MCF 10A (cell line): ENCODE results near the gene CEACAM16. TPM values are rescaled to one million over a fixed set of nuclear protein-coding genes. Genes with fewer than 3 reads are reported as not detected.

Experiments used
- BruUV-seq: library from RNA; stranded (reverse); fragments of 400-500 nt; replicated peaks from 2 replicates; lab custom pipeline; 2021; lab: Mats Ljungman, UMichigan
- CTCF ChIA-PET: fragments of 300-600 bp; sonication (Branson Sonifier 250); formaldehyde crosslinking; extraction: SDS; loops from one replicate; lab custom pipeline; 2021; ENCODE audit warnings: antibody characterized with exemption, inconsistent platforms; lab: Yijun Ruan, JAX
- POLR2A ChIA-PET: fragments of 300-600, 350-650 bp; sonication (Branson Sonifier 250); formaldehyde crosslinking; extraction: SDS; loops from one replicate; lab custom pipeline; 2020; ENCODE audit warnings: antibody characterized with exemption, inconsistent platforms; lab: Yijun Ruan, JAX
- DNase-seq: peaks from one replicate; pipeline ENCODE4 v3.0.0-alpha.2; 2018; ENCODE audit not compliant: unreplicated experiment
- H3K27ac Mint-ChIP-seq: one replicate; pipeline ENCODE4 v1.8.0; 2022; ENCODE audit warnings: mild to moderate bottlenecking, low read depth, mixed read lengths; ENCODE audit not compliant: unreplicated experiment
- H3K27me3 Mint-ChIP-seq: one replicate; pipeline ENCODE4 v1.8.0; 2022; ENCODE audit warnings: mixed read lengths; ENCODE audit not compliant: insufficient read depth, unreplicated experiment
- H3K36me3 Mint-ChIP-seq: one replicate; pipeline ENCODE4 v1.8.0; 2022; ENCODE audit warnings: mild to moderate bottlenecking, moderate library complexity, mixed read lengths; ENCODE audit not compliant: insufficient read depth, unreplicated experiment
- H3K4me1 Mint-ChIP-seq: one replicate; pipeline ENCODE4 v1.8.0; 2022; ENCODE audit warnings: mixed read lengths; ENCODE audit not compliant: insufficient read depth, unreplicated experiment
- H3K4me3 Mint-ChIP-seq: one replicate; pipeline ENCODE4 v1.8.0; 2022; ENCODE audit warnings: mild to moderate bottlenecking, moderate library complexity, mixed read lengths; ENCODE audit not compliant: unreplicated experiment
- H3K9me3 Mint-ChIP-seq: one replicate; pipeline ENCODE4 v1.8.0; 2022; ENCODE audit warnings: mixed read lengths; ENCODE audit not compliant: unreplicated experiment
- intact Hi-C: fragments of 100-400 bp; cut with micrococcal nuclease; formaldehyde crosslinking; loops from 2 replicates; pipeline ENCODE4 v1.14.1; 2022
- total RNA-seq: library from RNA; stranded (reverse); gene quantifications from 2 replicates; pipeline ENCODE4 v1.2.3, GENCODE V29; 2022
- TF ChIP-seq, protein P1 (sequence below): fragments of 200-600 bp; IDR thresholded peaks from one replicate; pipeline ENCODE4 v1.8.0; 2022; ENCODE audit warnings: antibody characterized with exemption, mild to moderate bottlenecking; ENCODE audit not compliant: unreplicated experiment

CEACAM16 gene
- total RNA-seq, 1 experiment from 2014 or later = not detected

DNA sequence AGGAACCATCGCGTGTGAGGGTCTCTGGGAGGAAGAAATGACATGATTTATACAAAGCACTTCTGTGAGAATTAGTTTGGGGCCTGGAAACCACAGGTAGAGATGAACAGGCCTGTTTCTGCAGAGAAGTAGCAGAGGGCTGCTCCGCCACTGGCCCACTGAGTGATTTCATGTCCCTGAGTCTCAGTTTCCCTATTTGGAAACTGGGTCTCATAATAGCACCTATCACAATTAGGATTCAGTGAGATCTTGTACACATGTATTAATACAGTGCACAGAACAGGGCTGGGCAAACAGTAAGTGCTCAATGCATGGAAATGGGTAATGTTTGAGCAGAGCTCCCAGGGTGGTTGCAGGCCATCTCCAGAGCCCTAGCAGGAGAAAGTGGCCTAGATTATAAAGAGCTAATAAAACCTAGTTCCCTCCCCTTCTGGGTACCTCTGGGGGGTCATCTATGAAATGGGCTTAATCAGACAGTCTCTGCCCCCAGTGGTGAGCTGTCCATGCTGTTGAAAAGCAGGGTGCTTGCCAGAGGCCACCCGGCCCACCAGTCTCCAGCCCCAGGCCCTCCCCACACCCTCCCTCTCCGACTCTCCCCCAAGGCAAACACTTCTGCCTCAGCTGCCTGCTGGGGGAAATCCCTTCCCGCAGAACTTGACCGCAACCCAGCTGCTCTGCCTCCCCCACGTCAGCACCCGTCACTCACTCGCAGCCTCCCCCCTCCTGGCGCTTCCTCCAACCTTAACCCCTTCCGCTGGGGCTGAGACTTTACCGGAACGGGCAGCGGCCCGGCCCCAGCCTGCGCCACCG lies 54.1 kb downstream of the CEACAM16 start:
- Mint-ChIP-seq H3K36me3 (peaks cover 85% of the 10 kb centered on the region), H3K27ac (peak overlapping the region; percentile 9), H3K27me3 (no peaks in the 10 kb centered on the region), H3K4me1 (peaks cover 40% of the 10 kb centered on the region), H3K9me3 (no peaks in the 10 kb centered on the region), H3K4me3 (peak overlapping the region; percentile 73)
- CTCF ChIA-PET = interaction anchor here (0.6 to 4.4 kb wide), 5 partner anchors 10 to 94 kb away, joined by 3 to 30 read pairs (median 7); no protein-coding TSS in a partner anchor
- BruUV-seq = no TSS peak
- POLR2A ChIA-PET = interaction anchor here (0.7 to 2.2 kb wide), 6 partner anchors 11 to 29 kb away, joined by 3 to 28 read pairs (median 6); no protein-coding TSS in a partner anchor
- TF ChIP-seq, protein P1, sequence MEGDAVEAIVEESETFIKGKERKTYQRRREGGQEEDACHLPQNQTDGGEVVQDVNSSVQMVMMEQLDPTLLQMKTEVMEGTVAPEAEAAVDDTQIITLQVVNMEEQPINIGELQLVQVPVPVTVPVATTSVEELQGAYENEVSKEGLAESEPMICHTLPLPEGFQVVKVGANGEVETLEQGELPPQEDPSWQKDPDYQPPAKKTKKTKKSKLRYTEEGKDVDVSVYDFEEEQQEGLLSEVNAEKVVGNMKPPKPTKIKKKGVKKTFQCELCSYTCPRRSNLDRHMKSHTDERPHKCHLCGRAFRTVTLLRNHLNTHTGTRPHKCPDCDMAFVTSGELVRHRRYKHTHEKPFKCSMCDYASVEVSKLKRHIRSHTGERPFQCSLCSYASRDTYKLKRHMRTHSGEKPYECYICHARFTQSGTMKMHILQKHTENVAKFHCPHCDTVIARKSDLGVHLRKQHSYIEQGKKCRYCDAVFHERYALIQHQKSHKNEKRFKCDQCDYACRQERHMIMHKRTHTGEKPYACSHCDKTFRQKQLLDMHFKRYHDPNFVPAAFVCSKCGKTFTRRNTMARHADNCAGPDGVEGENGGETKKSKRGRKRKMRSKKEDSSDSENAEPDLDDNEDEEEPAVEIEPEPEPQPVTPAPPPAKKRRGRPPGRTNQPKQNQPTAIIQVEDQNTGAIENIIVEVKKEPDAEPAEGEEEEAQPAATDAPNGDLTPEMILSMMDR = no peak
- peak; percentile 98 for DNase-seq
- intact Hi-C loops = loop anchor here (1.0 to 2.0 kb wide), 2 partner anchors 18 to 29 kb away; no protein-coding TSS in a partner anchor

DNA sequence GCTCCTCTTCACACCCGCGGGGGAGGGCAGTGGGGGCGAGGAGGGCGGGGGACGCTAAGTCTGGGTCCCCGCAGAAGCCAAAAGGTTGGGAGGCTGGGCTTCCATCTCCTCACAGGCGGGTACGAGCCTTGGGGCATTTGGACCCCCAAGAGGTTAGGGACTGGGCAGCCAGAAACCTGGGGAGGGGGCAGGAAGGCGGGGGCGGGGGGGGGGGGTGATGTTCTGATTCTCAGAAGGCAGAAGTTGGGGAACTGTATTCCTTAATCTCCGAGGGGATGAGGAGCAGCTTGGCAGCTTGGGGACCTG lies 54.6 kb downstream of the CEACAM16 start:
- intact Hi-C loops = loop anchor here (1.0 to 2.0 kb wide), 2 partner anchors 17 to 29 kb away; no protein-coding TSS in a partner anchor
- Mint-ChIP-seq H3K9me3 (no peaks in the 10 kb centered on the region), H3K4me3 (peak overlapping the region; percentile 73), H3K36me3 (peaks cover 90% of the 10 kb centered on the region), H3K27me3 (no peaks in the 10 kb centered on the region), H3K27ac (peak overlapping the region; percentile 92), H3K4me1 (peaks cover 36% of the 10 kb centered on the region)
- POLR2A ChIA-PET = interaction anchor here (0.5 to 2.2 kb wide), 9 partner anchors 12 to 541 kb away, joined by 3 to 28 read pairs (median 5); no protein-coding TSS in a partner anchor
- no TSS peak for BruUV-seq
- CTCF ChIA-PET = interaction anchor here (0.6 to 4.4 kb wide), 7 partner anchors 11 to 91 kb away, joined by 3 to 30 read pairs (median 3); no protein-coding TSS in a partner anchor
- DNase-seq = no peak
- TF ChIP-seq, protein P1 = no peak

DNA sequence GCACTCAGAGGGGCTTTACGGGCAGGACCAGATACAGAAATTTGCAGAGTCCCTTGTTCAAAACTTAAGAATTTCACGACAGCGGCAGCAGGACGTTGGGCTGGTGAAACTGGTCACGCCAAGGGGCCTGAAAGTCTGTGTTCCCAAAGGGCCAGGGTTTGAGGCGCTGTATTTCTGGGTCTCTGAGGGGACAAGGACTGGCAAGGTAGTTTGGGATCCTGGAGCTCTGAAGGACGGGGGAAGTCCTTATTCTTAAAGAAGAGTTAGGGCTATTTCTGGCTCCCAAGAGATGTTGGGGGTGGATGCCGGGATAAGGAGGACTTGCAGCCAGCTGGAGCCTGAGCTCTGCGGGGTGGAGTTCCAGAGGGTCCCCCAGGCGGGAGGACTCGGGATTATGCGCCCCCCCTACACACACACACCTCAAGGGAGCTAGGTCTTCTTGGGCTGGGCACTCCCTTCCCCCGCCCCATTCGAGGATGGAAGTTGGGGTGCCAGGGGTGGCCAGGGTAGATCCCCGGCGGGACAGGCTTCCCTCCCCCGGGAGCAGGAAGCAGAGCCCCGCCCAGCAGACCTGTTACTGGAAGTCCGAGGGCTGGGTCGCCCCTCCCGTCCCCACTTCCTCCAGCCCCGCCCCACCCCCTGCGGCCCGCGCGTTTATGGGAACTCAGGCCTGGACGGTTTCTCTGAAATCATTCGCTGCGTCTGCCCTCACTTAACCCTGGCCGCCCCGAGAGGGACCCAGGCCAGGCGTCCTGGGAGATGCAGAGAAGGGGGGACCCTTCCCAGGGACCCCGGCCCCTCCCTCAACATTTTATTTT lies 55.2 kb downstream of the CEACAM16 start:
- H3K4me1 Mint-ChIP-seq = peaks cover 36% of the 10 kb centered on the region
- TF ChIP-seq, protein P1 = no peak
- peak overlapping the region; percentile 92 for H3K27ac Mint-ChIP-seq
- H3K4me3 Mint-ChIP-seq = peak overlapping the region; percentile 73
- DNase-seq = peak; percentile 98
- TSS peak; percentile 75 for BruUV-seq
- ChIA-PET CTCF (interaction anchor here (0.6 to 4.4 kb wide), 6 partner anchors 11 to 63 kb away, joined by 3 to 30 read pairs (median 5); no protein-coding TSS in a partner anchor), POLR2A (interaction anchor here (0.5 to 2.2 kb wide), 8 partner anchors 12 to 541 kb away, joined by 3 to 28 read pairs (median 4); no protein-coding TSS in a partner anchor)
- H3K9me3 Mint-ChIP-seq = no peaks in the 10 kb centered on the region
- no peaks in the 10 kb centered on the region for H3K27me3 Mint-ChIP-seq
- H3K36me3 Mint-ChIP-seq = peaks cover 94% of the 10 kb centered on the region
- intact Hi-C loops = loop anchor here (1.0 to 2.0 kb wide), 2 partner anchors 17 to 30 kb away; no protein-coding TSS in a partner anchor
